Midbrain (tissue), 1 donor: ENCODE results near the gene C1QL2.
A peak's percentile ranks its signal among the peaks of the same experiment; 100 is the strongest.

Experiments used
- DNase-seq: peaks from one replicate; lab custom pipeline; 2025; lab: John Stamatoyannopoulos, UW

Gene C1QL2

GRCh38 chr2:119179202-119179601 is 20.7 kb upstream of the C1QL2 start:
- DNase-seq, result no peak

- DNase-seq, result no peak
Observed at GRCh38 chr2:119178776-119179175, 20.2 kb upstream of the C1QL2 start.

- no peak for DNase-seq
Observed at GRCh38 chr2:119177838-119178190, 19.3 kb upstream of the C1QL2 start.

DNA sequence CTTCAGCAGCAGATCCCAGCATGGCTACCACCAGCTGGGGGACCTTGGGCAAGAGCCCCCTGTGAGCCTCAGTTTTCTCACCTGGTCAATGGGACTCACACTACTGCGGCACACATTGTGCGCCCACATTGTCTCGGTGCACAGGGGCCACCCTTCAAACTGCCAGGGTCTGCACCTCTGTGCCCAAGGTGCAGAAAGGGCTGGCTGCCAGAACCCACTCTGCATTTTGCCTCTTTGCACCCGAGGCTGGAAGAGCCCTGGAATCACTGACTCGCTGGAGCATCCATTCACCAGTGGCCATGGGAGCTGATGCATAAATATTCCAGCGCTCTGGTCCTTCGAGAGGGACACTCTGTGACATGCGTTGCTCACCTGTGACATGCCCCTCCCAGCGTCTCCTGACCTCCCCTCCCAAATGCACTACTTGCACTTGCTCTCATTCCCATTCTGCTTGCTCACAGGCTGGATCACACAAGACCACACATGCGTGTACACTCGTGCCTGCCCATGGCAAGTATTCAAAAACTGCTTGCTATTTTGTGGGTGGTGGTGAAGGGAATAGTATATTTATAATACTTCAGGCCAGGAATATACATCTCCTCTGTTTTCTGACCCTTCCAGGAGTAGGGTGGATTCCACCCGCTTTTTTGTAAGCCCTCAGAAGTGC is 18.8 kb upstream of the C1QL2 start:
- no peak for DNase-seq

- DNase-seq, result no peak
Observed at GRCh38 chr2:119175517-119175916, 17.0 kb upstream of the C1QL2 start.

DNA sequence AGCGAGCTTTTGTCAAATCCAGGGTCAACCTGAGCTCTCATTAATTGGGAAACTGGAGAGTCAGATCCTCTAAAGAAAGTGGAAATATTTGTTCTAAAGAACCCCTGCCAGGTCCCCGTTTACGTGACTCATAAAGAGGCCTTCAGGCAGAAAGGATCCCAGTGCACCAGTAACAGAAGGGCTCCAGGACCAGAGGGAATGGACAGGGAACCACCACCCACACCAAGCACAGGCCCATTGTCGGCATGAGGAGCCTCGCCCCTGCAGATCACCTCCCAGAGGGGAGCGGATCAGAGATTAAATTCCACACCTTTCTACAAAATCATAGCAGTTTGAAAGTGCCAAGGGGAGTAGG is 16.4 kb upstream of the C1QL2 start:
- DNase-seq, result no peak

GRCh38 chr2:119174216-119174992 is 15.9 kb upstream of the C1QL2 start:
- DNase-seq, result peak; percentile 26

DNA sequence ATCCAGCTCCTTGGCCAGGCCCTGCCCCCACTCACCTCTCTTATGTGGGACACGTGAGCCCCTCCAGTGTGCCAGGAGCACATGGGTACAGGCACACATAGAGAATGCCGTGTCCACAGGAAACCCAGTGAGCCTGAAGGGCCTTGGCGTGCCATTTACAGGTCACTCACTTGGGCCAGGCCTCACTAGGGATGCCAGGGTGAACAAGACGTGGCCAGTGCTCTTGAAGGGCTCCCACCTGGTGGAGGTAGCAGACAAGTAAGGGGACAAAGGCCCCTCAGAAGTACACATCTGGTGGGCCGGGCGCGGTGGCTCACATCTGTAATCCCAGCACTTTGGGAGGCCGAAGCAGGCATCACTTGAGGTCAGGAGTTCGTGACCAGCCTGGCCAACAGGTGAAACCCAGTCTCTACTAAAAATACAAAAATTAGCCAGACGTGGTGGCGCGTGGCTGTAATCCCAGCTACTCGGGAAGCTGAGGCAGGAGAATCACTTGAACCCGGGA is 15.1 kb upstream of the C1QL2 start:
- no peak for DNase-seq

DNA sequence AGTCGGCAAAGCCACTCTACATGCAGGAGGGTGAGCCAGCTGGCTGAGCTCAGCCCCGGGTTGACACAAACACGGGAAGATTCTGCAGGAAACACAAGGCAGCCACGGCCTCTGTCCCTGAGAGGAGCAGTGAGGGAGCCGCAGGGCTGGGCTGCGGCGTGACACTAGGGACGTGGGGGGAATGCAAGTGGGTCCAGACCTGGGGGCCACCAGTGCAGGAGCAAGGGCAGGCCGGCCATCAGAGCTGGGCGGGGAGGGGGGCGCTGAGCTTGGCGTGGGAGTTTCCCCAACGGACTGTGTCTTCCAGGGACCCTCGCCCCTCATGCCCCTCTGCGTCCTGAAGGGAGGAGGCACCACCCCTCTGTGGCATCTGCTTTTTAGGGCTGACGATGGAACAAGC is 12.0 kb upstream of the C1QL2 start:
- DNase-seq, result no peak

- DNase-seq, result no peak
Observed at GRCh38 chr2:119169717-119170116, 11.2 kb upstream of the C1QL2 start.

GRCh38 chr2:119160361-119160990 is 1.9 kb upstream of the C1QL2 start:
- DNase-seq, result no peak

- DNase-seq, result no peak
Observed at GRCh38 chr2:119157850-119158511, 570 bp downstream of the C1QL2 start.

DNA sequence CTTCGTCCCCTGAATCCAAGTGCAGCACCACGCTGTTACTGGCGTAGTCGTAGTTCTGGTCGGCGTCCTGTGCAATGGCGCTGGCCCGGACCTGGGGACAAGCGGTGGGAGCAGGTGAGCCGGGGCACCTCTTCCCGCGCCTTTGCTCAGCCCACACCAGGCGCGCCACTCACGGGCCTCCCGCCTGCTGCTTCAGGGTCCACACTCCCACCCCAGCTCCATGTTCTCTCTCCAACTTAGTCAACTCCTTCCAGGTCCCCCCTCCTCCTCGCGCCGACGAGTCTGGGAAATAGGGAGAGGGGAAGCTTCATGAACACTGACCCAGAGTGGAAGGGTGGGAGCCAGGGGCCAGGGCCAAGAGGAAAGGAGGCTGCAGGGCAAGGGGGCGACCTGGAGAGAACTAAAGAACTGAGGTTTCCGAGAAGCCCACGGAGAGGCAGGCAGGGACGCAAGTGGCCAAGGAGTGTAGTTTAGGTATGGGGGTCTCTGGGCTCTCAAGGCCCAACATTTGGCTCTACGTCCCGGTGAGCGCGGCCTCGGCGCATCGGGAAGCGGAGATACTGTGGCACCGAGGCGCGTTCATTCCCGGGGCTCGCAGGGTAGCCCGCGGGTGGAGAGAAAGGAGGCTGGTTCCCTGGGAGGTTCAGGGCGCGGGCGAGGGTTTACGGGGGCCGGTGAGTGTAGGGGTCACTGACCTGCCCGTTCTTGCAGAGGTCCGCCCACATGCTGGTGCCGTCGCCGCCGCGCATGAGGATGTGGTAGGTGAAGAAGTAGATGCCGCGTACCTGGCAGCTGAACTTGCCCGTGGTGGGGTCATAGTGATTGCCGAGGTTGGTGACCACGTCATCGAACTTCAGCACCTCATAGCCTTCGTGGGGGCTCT is 1.4 kb downstream of the C1QL2 start:
- no peak for DNase-seq

DNA sequence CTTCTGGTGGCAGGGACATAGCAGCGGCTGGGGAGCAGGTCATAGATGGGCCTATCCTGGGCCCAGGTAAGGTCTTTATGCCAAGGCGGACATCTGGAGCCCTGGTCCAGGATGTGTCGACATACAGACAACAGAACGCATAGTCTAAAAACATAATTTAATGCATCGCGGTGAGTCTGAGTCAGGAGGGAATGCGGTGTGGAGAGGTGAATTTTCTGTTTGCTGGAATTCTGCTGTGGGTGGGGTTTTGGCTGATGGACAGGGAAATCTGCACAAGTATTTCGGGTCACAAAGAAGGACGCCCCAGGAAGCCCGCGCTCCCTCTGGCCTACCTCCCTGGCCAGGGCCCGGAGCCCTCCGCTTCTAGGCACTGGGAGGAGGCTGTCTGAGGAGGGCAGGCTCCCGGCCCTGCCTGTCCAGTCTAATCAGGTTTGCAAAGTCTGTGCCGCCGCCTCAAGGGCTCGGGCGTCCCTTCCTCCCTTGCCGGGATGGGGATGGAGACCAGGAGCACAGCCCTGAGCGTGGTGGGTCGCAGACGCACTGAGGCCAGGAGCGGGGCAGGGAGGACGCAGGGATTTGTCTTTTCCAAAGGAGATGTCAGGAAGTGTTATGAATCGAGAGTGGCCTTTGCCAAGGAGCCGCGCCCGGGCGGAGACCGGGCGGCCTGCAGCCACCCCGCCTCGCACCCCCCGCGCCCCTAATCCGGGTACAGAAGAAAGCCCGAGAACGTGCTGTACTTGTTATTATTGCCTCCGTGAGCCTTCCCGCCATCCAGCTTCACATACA is 2.3 kb downstream of the C1QL2 start:
- no peak for DNase-seq

DNA sequence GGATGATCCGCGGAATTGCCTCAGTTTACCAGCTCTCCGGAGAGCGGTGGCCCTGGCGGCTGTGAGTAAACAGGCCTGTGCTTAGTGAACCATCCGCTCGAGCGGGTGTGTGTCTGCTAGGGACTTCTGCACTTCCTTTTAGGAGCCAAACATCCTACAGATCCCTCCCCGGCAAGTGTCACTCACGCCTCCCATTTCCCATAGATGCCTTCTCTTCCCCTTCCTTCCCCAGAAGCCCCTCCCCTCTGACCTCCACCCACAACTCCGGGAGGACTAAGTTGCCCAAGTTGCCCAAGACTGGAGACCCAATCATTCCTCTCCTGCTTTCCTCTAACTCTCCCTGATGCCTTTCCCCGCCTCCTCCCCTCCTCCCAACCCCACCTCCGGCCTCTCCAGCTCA is 2.9 kb downstream of the C1QL2 start:
- no peak for DNase-seq

DNA sequence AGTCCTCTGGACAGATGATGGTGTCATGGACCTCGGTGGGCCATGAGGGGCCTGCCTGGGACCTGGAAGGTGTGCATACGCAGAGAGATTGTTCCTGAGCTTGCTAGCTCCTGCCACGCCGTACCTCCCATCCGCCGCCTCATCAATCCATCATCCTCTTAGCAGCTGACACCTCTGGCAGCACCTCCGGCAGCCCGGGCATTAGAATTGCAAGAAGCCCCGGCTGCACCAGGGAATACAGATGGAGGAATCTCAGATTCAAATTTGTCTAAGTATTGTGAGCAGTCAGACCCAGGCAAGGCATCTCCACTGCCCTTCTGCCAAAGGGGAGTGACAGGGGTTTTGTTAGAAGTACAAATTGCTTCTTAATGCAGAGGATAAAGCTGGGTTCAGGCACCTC is 4.5 kb downstream of the C1QL2 start:
- DNase-seq, result no peak

DNA sequence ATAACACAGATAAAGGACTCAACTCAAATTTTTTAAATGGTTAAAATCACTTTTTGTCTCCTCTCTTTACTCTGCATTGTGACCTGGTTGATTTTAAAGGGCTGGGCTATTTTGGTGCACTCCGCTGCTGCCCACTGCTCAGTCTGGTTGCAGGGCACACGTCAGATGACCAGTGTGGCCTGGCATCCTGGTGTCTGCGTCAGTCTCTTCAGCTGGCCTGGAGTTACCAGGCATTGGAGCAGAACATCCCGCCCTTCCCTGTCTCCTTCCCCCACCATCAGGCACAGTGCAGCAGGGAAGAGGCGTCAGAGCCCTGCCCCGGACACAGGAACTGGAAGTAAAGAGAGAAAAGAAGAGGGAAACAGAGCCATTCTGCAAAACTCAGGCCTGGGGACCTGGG is 8.9 kb downstream of the C1QL2 start:
- DNase-seq, result no peak

DNA sequence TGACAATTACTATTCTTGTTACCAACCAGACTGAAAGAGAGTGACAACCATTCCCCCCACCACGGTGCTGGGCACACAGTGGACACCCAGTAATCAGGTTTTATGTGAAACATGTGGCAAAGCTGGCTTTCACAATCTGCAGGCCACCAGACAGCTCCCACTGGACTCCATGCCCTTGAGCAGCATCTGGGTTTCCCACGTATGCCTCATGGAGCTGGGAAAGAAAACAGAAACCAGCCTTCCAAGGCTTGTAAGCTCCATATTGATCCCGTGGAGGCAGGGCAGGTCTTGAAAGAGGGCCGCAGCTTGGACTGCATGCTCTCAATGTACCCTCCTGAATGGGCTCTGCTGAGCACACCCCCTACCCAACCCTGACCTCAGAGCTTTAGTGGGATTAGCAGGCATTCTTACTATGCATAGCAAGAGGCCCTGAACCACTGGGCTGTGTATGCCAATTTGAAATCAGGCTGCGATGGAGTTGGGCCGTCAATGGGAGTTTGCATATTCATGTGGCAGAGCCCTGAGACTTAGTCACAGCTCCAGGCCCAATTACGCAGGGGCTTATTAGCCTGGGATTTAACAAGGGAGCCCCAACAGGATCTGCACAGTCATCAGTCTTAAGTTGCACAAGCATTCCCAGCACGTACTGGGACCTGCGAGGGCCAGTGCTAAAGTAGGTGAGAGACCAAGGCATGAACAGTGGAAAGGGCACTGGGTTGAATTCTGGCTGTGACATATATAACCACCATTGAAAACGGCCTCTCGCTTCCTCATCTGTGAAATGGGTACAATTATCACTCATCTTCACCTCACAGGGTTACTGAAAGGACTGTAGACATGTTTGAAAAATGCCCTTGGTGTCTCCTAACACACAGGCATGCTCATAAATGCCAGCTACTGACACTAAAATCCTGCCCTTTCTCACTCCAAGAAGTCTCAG is 10.5 kb downstream of the C1QL2 start:
- no peak for DNase-seq

DNA sequence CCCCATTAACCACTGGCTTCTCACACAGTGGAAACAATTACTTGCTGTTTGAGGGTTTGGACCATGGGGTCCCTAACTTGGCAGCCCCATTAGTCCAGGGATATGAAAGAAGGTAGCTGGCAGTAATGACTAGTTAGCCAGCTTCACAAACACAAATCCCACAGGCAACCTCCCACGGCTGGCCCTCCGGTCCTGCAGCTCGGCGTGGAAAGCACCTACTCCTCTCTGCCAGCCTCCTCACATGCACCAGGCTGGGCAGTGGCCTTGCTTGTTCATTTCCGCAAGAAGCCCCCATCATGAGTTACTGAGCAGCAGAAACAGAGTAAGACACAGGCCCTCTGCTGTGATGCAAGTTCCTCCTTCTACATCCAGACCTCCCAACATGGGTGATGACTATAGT is 13.7 kb downstream of the C1QL2 start:
- no peak for DNase-seq

DNA sequence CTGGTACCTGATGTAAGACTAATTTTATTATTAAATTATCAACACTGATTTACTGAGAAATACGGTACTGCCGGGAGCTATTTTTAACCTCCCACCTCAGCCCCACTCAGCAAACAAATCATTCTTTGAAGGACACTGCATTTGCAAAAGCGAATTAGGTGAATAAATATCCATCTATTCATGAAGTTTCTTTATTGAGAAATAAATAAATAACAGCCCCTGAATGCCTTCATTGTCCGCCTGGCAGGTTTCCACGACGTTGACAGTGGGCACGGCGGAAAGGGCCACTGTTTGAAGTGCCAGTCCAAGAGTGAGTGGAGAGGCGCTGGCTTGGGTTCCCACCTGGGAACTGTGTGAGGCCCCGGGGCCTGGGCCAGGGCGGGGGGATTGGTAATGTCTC is 15.7 kb downstream of the C1QL2 start:
- DNase-seq, result peak; percentile 76
